Measurements from ENCODE around the gene NOTCH4.

- peak in 1 of 5 experiments; percentile 8 for TF ChIP-seq CTCF (IDR thresholded peaks at IDR 0.05)
- TF ChIP-seq EP300 (IDR thresholded peaks at IDR 0.05; ENCODE audit: low read depth): no peak
Measured at GRCh38 chr6:32148289-32149091, 75.4 kb downstream of the NOTCH4 start.

Measured in transverse colon (tissue), 3 donors.